Endometrial microvascular endothelial cells (primary cell): ENCODE results near the gene MYPN. TPM values are rescaled to one million over a fixed set of nuclear protein-coding genes. Genes with fewer than 3 reads are reported as not detected.
"Not testable (repeated sequence)": the region's sequence is repeated elsewhere in the genome, so short reads cannot be mapped to it uniquely, and the experiment has no call there.

Experiments
- in situ Hi-C: cut with HindIII; loops from 2 replicates; pipeline ENCODE4 v1.10.0; 2017; ENCODE audit warnings: low sequenced_read_pairs, low pct_unique_long_range_greater_than_20kb; ENCODE audit errors: inconsistent ontology term
- total RNA-seq: library from RNA; depleted of rRNA; stranded (reverse); fragments of >200 nt; gene quantifications from one replicate; pipeline ENCODE4 v1.2.3, GENCODE V29; 2015; ENCODE audit errors: inconsistent ontology term

MYPN gene
- total RNA-seq, 1 donor from 2014 or later, result 1.1 TPM

DNA sequence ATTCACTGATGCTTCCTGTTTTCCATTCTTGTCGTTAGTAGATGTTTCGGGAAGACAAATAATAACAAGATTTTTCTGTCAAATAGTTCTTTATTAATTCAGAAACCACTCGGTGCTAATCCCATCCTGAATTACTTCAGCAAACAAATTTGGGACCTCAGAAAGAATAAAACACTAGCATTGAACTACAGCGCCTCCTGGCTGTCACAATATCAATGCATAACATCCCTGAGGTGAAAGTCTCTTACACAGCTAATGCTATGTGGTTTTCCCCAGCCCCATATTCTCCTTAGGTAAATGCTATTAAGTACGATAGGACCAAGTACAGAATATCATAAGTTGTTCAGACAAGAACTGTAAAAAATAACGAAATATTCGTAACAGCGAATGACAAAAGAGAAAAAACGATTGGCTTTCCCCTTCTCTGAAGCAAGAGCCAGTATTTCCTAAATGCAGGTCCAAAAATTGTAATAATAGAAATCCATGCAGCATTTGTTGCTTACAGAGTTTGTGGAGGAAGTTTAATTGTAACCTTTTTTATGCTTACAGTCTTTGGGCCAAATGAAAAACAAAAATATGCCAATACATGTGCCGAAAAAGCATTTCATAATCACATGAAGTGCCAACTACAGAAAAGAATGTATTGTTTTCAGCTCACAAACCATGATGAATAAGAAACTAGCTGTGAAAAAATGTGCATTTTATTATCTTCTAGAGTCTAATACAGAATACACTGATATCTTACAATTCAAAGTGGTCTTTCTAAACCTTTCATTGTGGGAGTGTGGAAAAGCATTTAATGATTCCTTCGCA lies 47.3 kb downstream of the MYPN start:
- in situ Hi-C loops, result no loop called here

DNA sequence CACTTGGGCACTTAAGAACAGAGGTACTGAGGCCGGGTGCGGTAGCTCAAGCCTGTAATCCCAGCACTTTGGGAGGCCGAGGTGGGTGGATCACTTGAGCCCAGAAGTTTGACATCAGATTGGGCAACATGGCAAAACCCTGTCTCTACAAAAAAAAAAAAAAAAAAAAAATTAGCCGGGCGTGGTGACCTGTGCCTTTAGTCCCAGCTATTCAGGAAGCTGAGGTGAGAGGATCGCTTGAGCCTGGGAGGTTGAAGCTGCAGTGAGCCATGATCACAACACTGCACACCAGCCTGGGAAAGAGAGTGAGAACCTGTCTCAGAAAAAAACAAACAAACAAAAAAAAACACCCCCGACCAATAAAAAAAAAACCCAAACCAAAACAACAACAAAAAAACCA lies 48.2 kb downstream of the MYPN start:
- in situ Hi-C loops, result not testable (repeated sequence)

DNA sequence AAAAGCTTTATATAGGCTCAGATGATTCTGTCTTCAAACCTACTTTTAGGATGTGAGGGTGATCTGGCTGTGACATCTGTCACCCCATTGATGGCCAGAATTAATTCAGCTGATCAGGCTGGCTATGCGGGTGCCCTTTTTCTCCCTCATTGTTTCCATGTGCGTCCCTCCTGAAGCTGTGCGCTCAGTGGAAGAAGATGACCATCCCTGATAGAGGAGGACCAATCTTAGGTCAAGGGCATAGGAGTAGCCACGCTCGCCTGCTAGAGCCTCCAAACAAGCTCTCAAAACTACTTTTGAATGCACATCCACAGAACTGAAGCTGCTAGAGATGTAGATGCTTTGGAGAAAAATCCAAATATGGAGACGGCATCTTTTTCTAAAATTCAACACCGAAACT lies 48.7 kb downstream of the MYPN start:
- in situ Hi-C loops, result no loop called here

DNA sequence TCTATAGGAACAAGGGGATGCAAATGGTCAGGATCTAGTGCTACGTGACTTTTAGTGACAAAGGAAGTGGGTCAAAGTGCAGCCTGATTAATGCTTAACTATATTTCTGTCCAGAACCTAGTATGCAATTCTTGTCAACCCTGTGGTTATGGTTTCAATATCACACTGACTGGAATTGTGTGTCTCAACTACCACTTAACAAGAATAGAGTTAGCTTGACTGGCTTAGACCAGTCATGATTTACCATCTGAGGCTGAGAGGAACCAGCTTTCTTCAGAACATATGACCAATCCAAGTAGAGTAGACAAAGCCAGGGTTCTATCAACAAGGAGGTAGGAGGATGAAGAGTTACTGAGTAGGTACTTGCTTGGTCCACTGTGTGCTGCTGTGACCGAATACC lies 54.4 kb downstream of the MYPN start:
- in situ Hi-C loops, result no loop called here

DNA sequence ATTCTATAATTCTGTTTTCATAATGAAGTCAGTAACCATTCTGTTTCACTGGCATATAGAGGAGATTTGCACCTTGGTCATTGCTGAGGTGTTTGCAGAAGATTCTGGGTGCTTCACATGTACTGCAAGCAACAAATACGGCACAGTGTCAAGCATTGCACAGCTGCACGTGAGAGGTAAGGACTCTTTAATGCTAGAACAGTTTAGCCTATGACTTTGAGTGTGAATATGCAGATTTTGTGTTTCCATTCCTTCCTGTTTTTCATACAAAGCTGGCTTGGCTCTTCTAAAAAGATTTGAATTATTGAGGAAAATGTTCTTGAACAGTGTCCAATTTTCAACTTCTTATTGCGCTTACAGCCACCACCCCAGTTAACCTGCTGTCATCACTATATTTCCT lies 56.4 kb downstream of the MYPN start:
- in situ Hi-C loops, result no loop called here

DNA sequence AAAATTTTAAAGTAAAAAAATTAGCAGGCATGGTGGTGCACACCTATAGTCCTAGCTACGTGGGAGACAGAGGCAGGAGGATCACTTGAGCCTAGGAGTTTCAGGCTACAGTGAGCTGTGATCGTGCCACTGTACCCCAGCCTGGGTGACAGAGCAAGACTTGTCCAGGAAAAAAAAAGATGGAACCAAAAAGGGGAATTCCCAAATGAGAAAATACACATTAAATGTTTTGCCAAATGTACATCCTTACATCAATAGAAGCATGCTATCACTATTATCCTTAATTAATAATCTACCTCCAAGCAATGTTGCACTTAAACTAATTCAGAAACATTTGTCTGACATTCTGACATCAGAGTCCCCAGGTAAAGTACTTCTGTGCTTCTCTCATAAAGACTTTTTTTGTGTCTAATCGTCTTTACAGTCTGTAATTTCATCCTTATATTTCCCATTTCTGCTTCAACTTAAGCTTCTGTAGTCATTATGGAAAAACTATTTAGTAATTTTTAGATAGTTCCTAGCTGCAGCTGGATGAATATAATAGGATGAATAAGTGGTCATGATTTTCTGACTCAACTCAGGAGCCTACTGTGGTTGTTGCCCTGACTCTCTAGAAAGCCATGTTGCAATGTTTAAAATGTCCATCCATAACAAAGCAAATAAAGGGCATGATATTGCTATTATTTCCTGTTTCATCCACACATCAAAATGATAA lies 57.7 kb downstream of the MYPN start:
- in situ Hi-C loops, result no loop called here

DNA sequence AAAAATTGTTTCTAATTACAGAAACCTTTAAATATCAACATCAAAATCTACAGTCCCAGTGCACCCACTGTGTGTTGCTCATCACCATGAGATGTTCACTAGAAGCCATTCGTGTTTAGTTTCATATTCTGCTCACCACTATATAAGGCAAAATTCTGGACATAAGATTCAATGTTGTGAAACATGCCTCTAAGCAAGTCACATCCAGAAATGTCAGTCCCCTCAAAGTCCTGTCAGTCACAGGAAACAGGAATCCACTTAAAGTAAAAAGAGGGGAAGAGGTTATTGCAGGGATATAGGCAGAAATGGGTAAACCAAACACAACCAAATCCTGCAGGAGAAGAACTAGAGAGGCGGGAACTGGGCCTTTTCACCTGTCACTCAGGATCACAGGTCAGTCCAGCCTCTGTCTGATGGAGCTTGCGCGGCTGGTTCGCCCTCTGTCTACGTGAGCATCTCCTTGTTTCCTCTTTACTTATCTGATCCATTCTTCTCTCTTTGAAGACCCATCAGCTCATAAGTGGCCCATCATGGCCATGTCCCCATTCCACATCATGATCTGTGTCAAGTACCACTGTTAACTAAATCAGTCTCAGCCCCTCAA lies 58.4 kb downstream of the MYPN start:
- in situ Hi-C loops, result no loop called here

DNA sequence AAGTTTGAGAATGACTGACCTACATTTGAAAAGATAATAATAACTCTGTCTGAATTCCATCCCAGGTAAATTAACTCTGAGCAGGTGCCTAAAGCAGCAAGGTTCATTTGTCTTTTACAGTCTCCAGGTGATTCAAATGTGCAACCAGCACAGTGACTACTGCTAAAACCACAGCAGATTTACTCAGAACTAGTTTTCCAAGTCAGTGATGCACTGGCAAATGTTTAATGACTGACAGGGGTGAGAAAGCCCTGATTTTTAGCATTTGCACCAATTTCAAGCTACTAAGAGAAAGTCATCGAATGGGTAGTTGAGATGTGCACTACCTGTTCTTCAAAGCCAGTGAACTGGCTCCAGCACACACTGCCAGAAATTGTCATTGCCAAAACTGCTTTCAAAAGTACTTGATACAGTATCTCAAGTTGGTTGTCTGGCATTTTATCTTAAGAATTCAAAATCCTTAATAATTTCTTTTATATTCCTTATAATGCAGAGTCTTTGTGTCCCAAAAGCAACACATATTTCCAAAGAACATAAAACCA lies 62.3 kb downstream of the MYPN start:
- in situ Hi-C loops, result no loop called here

DNA sequence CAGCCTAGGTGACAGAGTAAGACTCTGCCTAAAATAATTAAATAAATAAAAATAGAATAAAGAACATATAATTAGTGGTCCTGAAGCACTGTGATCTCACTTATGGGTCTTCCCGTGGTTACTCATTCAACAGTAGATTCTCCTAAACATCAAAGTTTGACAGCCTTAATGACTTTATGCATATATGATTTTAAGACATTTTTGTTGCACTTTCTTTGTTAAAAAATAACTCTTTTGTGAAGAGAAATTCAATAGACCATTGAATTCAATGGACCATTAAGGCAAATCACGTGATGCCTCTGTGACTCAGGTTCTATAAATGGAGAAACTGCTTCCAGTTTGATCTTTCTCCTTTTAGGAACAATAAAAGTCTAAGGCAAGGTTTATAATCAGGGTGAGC lies 63.0 kb downstream of the MYPN start:
- in situ Hi-C loops, result no loop called here

DNA sequence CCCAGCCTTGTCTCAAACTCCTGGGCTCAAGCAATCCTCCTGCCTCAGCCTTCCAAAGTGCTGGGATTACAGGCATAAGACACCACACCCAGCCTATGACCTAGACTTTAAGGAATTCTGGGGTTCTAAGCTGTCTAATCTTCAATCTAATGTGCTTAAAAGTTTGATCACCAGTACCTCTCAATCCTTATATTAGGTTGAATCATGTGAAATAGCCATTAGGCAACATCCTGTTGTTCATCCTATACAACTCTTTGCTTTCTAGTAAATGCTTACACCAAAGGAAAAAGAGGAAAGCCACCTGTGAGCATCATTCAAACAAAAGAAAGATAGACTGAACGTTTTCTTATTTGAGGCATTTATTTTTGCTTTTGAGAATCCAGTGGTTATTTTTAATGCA lies 66.7 kb downstream of the MYPN start:
- in situ Hi-C loops, result no loop called here

DNA sequence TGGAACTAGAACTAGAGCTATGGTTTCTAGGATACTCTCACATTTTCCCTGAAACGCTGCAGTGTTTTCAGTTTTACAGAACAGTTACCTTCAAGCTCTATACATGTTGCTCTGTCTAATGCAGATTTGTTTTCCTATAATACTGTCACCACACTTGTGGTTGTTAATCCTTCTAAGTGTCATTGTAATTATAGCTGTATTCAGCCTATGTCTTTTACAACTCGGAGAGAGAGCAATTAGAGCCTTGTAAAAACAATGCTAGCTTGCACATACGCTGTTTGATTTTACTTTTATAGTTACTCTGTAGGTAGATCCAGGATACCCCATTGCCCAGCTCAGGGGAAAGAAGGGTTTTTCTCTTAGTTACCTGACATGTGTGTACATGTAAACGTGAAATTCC lies 67.5 kb downstream of the MYPN start:
- in situ Hi-C loops, result no loop called here

DNA sequence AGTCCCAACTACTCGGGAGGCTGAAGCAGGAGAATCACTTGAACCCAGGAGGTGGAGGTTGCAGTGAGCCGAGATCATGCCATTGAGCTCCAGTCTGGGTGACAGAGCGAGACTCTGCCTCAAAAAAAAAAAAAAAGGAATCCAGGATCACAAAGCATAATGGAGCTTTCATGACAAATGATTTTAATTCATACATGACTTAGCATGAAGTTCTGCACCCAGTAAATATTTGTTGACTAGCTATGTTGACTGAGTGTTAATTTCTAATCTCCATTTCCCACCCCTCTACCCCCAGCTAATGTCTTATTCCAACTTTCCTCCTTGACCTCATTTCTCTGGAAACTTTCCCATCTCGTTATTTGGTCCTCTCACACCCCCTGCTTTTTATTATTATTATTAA lies 69.3 kb downstream of the MYPN start:
- in situ Hi-C loops, result no loop called here

DNA sequence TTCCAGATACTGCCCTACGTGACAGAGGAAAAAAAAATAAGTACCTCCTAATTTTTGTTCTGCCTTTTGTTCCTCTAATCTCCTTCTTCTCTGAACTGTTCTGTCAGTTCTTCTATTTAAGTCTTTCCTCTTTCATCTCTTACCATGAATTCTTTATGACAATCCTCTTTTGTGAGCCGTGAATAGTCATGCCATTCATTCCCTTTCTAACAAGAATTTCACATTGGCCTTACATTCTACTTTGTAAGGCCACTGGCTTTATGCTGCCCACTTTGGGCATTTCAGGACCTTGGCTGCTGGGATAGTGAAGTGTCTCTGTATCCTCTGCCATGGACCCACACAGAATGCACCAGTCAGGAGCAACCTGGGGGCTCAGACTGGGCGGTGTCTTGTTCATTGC lies 69.7 kb downstream of the MYPN start:
- in situ Hi-C loops, result no loop called here

DNA sequence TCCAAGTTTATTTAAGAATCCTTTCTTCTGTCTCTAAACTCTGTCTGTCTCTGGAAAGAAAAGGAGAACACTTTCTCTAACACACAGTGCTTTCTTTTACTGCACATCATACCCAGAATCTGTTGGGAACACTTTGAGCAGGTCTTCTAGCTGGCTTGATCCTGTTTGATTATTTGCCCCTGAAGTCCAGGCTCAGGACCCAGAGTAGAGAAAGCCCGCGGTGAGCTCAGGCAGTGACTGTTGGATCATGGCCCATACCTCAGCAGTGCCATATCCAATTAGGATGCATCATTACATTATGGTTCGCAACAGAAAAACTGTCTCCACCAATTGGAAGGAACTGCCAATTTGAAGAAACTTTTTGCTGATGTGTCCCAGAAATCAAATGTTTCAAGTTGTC lies 71.2 kb downstream of the MYPN start:
- in situ Hi-C loops, result no loop called here

DNA sequence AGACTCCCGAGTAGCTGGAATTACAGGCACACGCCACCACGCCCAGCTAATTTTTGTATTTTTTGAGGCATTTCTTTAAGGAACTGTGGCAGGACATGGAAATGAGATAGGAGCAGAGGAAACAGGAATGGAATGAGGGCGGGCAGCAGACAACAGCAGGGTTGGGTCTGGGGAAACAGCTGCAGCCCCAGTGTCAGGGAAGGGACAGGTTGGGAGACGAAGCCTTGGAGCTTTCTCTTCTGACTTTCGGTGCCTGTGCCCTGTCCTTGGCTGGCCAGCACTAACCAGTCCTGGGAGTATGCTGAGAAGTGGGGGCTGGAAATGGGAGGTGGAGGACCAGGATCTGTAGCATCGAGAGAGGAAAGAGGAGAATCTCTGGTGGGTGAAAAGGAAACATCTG lies 75.3 kb downstream of the MYPN start:
- in situ Hi-C loops, result no loop called here

DNA sequence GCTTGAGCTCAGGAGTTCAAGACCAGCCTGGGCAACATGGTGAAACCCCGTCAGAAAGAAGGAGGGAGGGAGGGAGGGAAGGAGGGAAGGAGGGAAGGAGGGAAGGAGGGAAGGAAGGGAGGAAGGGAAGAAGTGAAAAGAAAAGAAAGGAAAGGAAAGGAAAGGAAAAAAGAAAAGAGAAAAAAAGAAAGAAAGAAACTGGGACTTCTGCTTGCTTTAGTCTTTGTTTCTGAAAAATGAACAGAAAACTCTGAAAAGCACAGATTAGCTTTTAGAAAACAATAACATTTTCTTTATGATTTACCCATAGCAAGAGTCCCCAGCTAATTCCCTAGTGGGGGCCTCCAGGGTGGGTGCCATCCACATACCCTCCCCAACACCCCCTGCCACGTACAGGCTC lies 75.8 kb downstream of the MYPN start:
- in situ Hi-C loops, result no loop called here

DNA sequence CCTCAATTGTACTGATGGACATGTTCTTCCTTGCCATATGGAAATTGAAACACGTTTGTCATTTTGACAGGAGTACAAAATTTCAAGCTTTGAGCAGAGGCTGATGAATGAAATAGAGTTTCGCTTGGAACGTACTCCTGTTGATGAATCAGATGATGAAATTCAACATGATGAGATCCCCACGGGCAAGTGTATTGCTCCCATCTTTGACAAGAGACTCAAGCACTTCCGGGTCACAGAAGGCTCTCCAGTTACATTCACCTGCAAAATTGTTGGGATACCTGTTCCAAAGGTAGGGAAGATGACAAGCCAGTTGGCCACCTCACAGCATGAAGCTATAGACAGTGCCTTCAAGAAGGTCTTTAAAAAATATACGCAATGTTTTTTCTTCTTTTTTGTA lies 79.5 kb downstream of the MYPN start:
- in situ Hi-C loops, result no loop called here

DNA sequence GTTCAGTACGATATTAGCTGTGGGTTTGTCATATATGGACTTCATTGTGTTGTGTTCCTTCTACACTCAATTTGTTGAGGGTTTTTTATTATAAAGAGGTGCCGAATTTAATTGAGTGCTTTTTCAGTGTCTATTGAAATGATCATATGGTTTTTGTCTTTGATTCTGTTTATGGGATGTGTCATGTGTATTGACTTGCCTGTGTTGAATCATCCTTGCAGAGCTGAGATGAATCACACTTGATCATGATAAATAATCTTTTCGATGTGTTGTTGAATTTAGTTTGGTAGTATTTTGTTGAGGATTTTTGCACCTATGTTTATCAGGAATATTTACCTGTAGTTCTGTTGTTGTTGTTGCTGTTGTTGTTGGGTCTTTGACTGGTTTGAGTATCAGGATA lies 82.8 kb downstream of the MYPN start:
- in situ Hi-C loops, result no loop called here

DNA sequence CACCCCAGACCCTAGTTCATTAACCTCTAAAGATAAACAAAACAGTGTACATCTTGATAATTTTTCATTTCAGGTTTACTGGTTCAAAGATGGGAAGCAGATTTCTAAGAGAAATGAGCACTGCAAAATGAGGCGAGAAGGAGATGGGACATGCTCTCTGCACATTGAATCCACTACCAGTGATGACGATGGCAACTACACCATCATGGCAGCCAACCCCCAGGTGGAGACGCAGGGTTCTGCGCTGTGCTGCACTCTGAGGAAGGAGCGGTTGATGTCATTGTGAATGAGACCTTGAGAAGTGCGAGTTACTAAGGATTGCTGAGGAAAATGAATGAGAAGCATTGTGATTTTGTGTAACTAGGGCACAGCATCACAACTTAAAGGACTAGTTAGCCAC lies 85.0 kb downstream of the MYPN start:
- in situ Hi-C loops, result no loop called here

DNA sequence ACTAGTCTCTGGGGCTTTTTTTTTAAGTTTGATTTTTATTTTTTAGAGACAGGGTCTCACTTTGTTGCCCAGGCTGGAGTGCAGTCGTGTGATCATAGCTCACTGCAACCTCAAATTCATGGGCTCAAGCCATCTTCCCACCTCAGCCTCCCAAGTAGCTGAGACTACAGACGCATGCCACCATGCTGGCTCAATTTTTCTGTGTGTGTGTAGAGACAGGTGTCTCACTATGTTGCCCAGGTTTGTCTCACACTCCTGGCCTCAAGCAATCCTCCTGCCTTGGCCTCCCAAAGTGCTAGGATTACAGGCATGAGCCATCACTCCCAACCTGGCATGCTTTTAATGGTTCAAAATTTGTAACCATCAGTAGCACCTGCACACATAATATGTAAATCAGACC lies 86.5 kb downstream of the MYPN start:
- in situ Hi-C loops, result not testable (repeated sequence)
